Esophagus squamous epithelium (tissue), 4 donors: ENCODE data around the gene LECT2.

Experiments
- CTCF ChIP-seq, 6 experiments: fragments of 450-650 bp in 4 of 6; fragments of 200-600 bp in 2 of 6; sonication (generic) in 2 of 6; IDR thresholded peaks; one replicate each; pipeline ENCODE4 v1.5.1; 2016 to 2019; ENCODE audit warnings: antibody characterized with exemption in 6 of 6, mild to moderate bottlenecking in 4 of 6, moderate library complexity in 4 of 6
- POLR2A ChIP-seq, 4 donors: fragments of 450-650 bp; IDR thresholded peaks; one replicate each; pipeline ENCODE4 v1.6.1; 2017; ENCODE audit warnings: antibody characterized with exemption in 4 of 4, mild to moderate bottlenecking in 4 of 4, moderate library complexity in 3 of 4

- no peak for TF ChIP-seq POLR2A (IDR thresholded peaks at IDR 0.05)
- TF ChIP-seq CTCF (IDR thresholded peaks at IDR 0.05), result no peak
Observed at GRCh38 chr5:135989686-135990085, 34.9 kb upstream of the LECT2 start.
